Right forelimb (tissue), 1 donor: ENCODE results near the gene SPATA3.
"Not testable (repeated sequence)": the region's sequence is repeated elsewhere in the genome, so short reads cannot be mapped to it uniquely, and the experiment has no call there.

Experiments
- DNase-seq: peaks from one replicate; pipeline ENCODE4 v3.0.0-alpha.2; 2018

The SPATA3 gene

GRCh38 chr2:230999477-230999876, 3.6 kb downstream of the SPATA3 start:
- DNase-seq, result no peak

- no peak for DNase-seq
These were observed 4.4 kb downstream of the SPATA3 start for GRCh38 chr2:231000211-231000904.

GRCh38 chr2:231001036-231001435, 5.1 kb downstream of the SPATA3 start:
- DNase-seq, result no peak

- no peak for DNase-seq
These were observed 6.0 kb downstream of the SPATA3 start for GRCh38 chr2:231001921-231002320.

GRCh38 chr2:231002641-231003040, 6.7 kb downstream of the SPATA3 start:
- no peak for DNase-seq

GRCh38 chr2:231003186-231003585, 7.3 kb downstream of the SPATA3 start:
- no peak for DNase-seq

- not testable (repeated sequence) for DNase-seq
These were observed 9.0 kb downstream of the SPATA3 start for GRCh38 chr2:231004930-231005329.

GRCh38 chr2:231007286-231008098, 11.6 kb downstream of the SPATA3 start:
- DNase-seq, result no peak

- no peak for DNase-seq
These were observed 12.2 kb downstream of the SPATA3 start for GRCh38 chr2:231008131-231008530.

- DNase-seq, result no peak
These were observed 13.5 kb downstream of the SPATA3 start for GRCh38 chr2:231009236-231009919.

- no peak for DNase-seq
These were observed 14.3 kb downstream of the SPATA3 start for GRCh38 chr2:231010201-231010730.

- no peak for DNase-seq
These were observed 15.6 kb downstream of the SPATA3 start for GRCh38 chr2:231011526-231011925.

- DNase-seq, result no peak
These were observed 16.5 kb downstream of the SPATA3 start for GRCh38 chr2:231012463-231012862.

GRCh38 chr2:231013820-231014219, 17.9 kb downstream of the SPATA3 start:
- no peak for DNase-seq

GRCh38 chr2:231015478-231015877, 19.6 kb downstream of the SPATA3 start:
- no peak for DNase-seq

GRCh38 chr2:231015926-231016325, 20.0 kb downstream of the SPATA3 start:
- DNase-seq, result no peak

GRCh38 chr2:231016566-231017230, 20.8 kb downstream of the SPATA3 start:
- DNase-seq, result no peak

GRCh38 chr2:231017231-231017598, 21.3 kb downstream of the SPATA3 start:
- no peak for DNase-seq

GRCh38 chr2:231018184-231018583, 22.3 kb downstream of the SPATA3 start:
- DNase-seq, result no peak

GRCh38 chr2:231025059-231025458, 29.1 kb downstream of the SPATA3 start:
- DNase-seq, result not testable (repeated sequence)

GRCh38 chr2:231028889-231029288, 33.0 kb downstream of the SPATA3 start:
- DNase-seq, result no peak

GRCh38 chr2:231029563-231029962, 33.6 kb downstream of the SPATA3 start:
- no peak for DNase-seq

GRCh38 chr2:231030725-231031124, 34.8 kb downstream of the SPATA3 start:
- DNase-seq, result no peak
